ENCODE results near the gene PCYT2. TPM values are rescaled to one million over a fixed set of nuclear protein-coding genes. Genes with fewer than 3 reads are reported as not detected.
A peak's percentile ranks its signal among the peaks of the same experiment; 100 is the strongest.

PCYT2 gene
- total and polyA plus RNA-seq, 9 of the 15 experiments (the other 6 are each of a cell fraction or from before 2014, with no cell fraction given), result 0.92 to 134 (median 82.5) TPM

DNA sequence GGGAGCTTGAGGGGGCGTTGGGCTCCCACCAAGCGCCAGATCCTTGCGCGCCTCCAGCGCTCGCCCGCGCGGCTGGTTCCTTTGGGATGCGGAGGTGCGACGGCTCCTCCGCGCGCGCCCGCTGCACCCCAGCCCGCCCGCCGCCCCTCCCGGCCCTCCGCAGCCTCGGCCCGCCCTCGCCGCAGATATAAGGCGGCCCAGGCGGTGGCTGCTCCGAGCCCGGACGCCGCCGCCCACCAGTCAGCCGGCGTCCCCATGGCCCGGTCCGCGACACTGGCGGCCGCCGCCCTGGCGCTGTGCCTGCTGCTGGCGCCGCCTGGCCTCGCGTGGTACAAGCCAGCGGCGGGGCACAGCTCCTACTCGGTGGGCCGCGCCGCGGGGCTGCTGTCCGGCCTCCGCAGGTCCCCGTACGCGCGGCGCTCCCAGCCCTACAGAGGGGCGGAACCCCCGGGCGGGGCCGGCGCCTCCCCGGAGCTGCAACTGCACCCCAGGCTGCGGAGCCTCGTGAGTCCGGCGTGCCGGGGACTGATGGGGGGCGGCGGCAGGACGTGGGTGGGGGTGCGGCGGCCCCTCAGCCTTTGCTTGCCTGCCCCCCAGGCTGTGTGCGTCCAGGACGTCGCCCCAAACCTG is 9.1 kb downstream of the PCYT2 start, which contains the start of gene NPB (continued):
- TF ChIP-seq RNF219 (CRISPR knock-in tag; IDR thresholded peaks at IDR 0.05) (no peak), MGA (IDR thresholded peaks at IDR 0.05) (0 out of 2 replicates have a peak, but pooled peaks have one; percentile 4), KLF13 (tag; IDR thresholded peaks at IDR 0.05; ENCODE audit: borderline replicate concordance, low read depth) (peak; percentile 30; the same call in 1 of the 2 replicates), E2F5 (CRISPR knock-in tag; IDR thresholded peaks at IDR 0.05) (no peak), THAP7 (CRISPR knock-in tag; IDR thresholded peaks at IDR 0.05) (peak; percentile 78; the same call in 1 of the 2 replicates)
- TF ChIP-seq, protein P1, sequence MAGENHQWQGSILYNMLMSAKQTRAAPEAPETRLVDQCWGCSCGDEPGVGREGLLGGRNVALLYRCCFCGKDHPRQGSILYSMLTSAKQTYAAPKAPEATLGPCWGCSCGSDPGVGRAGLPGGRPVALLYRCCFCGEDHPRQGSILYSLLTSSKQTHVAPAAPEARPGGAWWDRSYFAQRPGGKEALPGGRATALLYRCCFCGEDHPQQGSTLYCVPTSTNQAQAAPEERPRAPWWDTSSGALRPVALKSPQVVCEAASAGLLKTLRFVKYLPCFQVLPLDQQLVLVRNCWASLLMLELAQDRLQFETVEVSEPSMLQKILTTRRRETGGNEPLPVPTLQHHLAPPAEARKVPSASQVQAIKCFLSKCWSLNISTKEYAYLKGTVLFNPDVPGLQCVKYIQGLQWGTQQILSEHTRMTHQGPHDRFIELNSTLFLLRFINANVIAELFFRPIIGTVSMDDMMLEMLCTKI (IDR thresholded peaks at IDR 0.05; ENCODE audit: partially characterized antibody), result no peak
